NCI-H1105 treated with DMSO at 0.1 percent for 48 hours (cell line): ENCODE measurements around the gene SPESP1.

Experiments
- DNase-seq: peaks from one replicate; lab custom pipeline; 2025; lab: John Stamatoyannopoulos, UW

SPESP1 gene

GRCh38 chr15:68930268-68931022 lies at the start of gene SPESP1:
SPESP1 (plus strand) TSS chr15:68930525; CDS start chr15:68930654, 129 bp downstream.
- no peak for DNase-seq

GRCh38 chr15:68885070-68885469 lies 45.3 kb upstream of the SPESP1 start:
- DNase-seq, result no peak

- no peak for DNase-seq
Observed at GRCh38 chr15:68887120-68887519, 43.2 kb upstream of the SPESP1 start.

- DNase-seq, result no peak
Observed at GRCh38 chr15:68887819-68888218, 42.5 kb upstream of the SPESP1 start.

GRCh38 chr15:68888419-68888818 lies 41.9 kb upstream of the SPESP1 start:
- DNase-seq, result no peak

GRCh38 chr15:68894208-68894607 lies 36.1 kb upstream of the SPESP1 start:
- no peak for DNase-seq

GRCh38 chr15:68896178-68896577 lies 34.1 kb upstream of the SPESP1 start:
- no peak for DNase-seq

GRCh38 chr15:68897016-68897415 lies 33.3 kb upstream of the SPESP1 start:
- DNase-seq, result no peak

GRCh38 chr15:68900027-68900426 lies 30.3 kb upstream of the SPESP1 start:
- no peak for DNase-seq

- DNase-seq, result no peak
Observed at GRCh38 chr15:68907396-68907923, 22.9 kb upstream of the SPESP1 start.

- no peak for DNase-seq
Observed at GRCh38 chr15:68909601-68910100, 20.7 kb upstream of the SPESP1 start.

- DNase-seq, result no peak
Observed at GRCh38 chr15:68910341-68910740, 20.0 kb upstream of the SPESP1 start.

- no peak for DNase-seq
Observed at GRCh38 chr15:68910816-68911215, 19.5 kb upstream of the SPESP1 start.

GRCh38 chr15:68921926-68922325 lies 8.4 kb upstream of the SPESP1 start:
- no peak for DNase-seq

GRCh38 chr15:68924866-68925560 lies 5.3 kb upstream of the SPESP1 start:
- peak; percentile 74 for DNase-seq

GRCh38 chr15:68933001-68933400 lies 2.7 kb downstream of the SPESP1 start:
- DNase-seq, result no peak

GRCh38 chr15:68934341-68934740 lies 4.0 kb downstream of the SPESP1 start:
- DNase-seq, result no peak

GRCh38 chr15:68935400-68935937 lies 5.1 kb downstream of the SPESP1 start:
- DNase-seq, result no peak

GRCh38 chr15:68939501-68939900 lies 9.2 kb downstream of the SPESP1 start:
- no peak for DNase-seq

- DNase-seq, result no peak
Observed at GRCh38 chr15:68951813-68952212, 21.5 kb downstream of the SPESP1 start.

- DNase-seq, result no peak
Observed at GRCh38 chr15:68957696-68958095, 27.4 kb downstream of the SPESP1 start.

- no peak for DNase-seq
Observed at GRCh38 chr15:68958597-68958996, 28.3 kb downstream of the SPESP1 start.

- DNase-seq, result no peak
Observed at GRCh38 chr15:68962465-68962864, 32.1 kb downstream of the SPESP1 start.
